DOHH2 (cell line): ENCODE measurements around the gene ADAMTSL5.

Experiments used
- EZH2phosphoT487 ChIP-seq: fragments of 200-600 bp; sonication (generic); IDR thresholded peaks from 2 replicates; pipeline ENCODE4 v1.6.1; 2017; ENCODE audit warnings: borderline replicate concordance, mild to moderate bottlenecking, antibody characterized with exemption, low read length, moderate library complexity, mixed read lengths
- TF ChIP-seq, protein P1 (sequence below): fragments of 200-600 bp; sonication (generic); IDR thresholded peaks from one replicate; pipeline ENCODE4 v1.5.1; 2014; ENCODE audit warnings: antibody characterized with exemption, mild to moderate bottlenecking, low read depth, low read length; ENCODE audit not compliant: poor library complexity, severe bottlenecking

DNA sequence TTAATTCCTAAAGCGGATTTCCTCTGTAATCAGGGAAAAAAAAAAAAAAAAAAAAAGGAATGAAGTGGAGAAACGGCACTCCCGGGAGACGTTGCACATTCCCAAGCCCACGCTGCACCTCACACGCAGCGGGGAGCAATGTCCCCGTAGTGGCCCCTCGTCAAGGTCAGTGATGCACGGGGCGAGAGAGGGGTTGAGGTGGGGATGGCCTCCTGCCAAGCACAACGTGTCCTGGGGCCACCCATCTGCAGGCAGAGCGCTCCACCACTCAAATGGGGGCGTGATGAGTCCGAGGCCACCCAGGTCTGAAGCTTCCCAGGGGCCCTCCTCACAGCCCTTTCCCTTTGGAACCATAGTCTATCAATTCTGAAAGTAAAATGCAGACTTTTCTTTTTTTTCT is 26.2 kb upstream of the ADAMTSL5 start:
- TF ChIP-seq, protein P1, sequence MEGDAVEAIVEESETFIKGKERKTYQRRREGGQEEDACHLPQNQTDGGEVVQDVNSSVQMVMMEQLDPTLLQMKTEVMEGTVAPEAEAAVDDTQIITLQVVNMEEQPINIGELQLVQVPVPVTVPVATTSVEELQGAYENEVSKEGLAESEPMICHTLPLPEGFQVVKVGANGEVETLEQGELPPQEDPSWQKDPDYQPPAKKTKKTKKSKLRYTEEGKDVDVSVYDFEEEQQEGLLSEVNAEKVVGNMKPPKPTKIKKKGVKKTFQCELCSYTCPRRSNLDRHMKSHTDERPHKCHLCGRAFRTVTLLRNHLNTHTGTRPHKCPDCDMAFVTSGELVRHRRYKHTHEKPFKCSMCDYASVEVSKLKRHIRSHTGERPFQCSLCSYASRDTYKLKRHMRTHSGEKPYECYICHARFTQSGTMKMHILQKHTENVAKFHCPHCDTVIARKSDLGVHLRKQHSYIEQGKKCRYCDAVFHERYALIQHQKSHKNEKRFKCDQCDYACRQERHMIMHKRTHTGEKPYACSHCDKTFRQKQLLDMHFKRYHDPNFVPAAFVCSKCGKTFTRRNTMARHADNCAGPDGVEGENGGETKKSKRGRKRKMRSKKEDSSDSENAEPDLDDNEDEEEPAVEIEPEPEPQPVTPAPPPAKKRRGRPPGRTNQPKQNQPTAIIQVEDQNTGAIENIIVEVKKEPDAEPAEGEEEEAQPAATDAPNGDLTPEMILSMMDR = no peak
- no peak for TF ChIP-seq EZH2phosphoT487
